Subcutaneous abdominal adipose tissue (tissue), 5 donors: ENCODE data around the gene GAS5.
A peak's percentile ranks its signal among the peaks of the same experiment; 100 is the strongest.
"Not testable (repeated sequence)": the region's sequence is repeated elsewhere in the genome, so short reads cannot be mapped to it uniquely, and the experiment has no call there.

Experiments
- H3K27ac ChIP-seq: one replicate; pipeline ENCODE4 v1.7.0; 2013; ENCODE audit warnings: low read depth, mild to moderate bottlenecking, inconsistent platforms, low read length, moderate library complexity
- H3K27me3 ChIP-seq, 5 donors: one replicate each; pipeline ENCODE4 v1.7.0; 2013; ENCODE audit warnings: low read length in 5 of 5, inconsistent platforms in 1 of 5; ENCODE audit not compliant: control insufficient read depth in 5 of 5, insufficient read depth in 4 of 5
- H3K36me3 ChIP-seq, 5 donors: one replicate each; pipeline ENCODE4 v1.7.0; 2013; ENCODE audit warnings: low read length in 5 of 5; ENCODE audit not compliant: control insufficient read depth in 5 of 5, insufficient read depth in 5 of 5
- H3K4me1 ChIP-seq, 5 donors: one replicate each; pipeline ENCODE4 v1.7.0; 2013; ENCODE audit warnings: low read length in 5 of 5, mild to moderate bottlenecking in 3 of 5, moderate library complexity in 1 of 5; ENCODE audit not compliant: control insufficient read depth in 5 of 5, insufficient read depth in 5 of 5
- H3K4me3 ChIP-seq, 5 donors: one replicate each; pipeline ENCODE4 v1.7.0; 2013; ENCODE audit warnings: low read length in 5 of 5, low read depth in 1 of 5
- H3K9ac ChIP-seq, 5 donors: one replicate each; pipeline ENCODE4 v1.7.0; 2013; ENCODE audit warnings: low read length in 5 of 5, mild to moderate bottlenecking in 4 of 5, moderate library complexity in 3 of 5
- H3K9me3 ChIP-seq, 5 donors: one replicate each; pipeline ENCODE4 v1.7.0; 2013; ENCODE audit warnings: low read length in 5 of 5; ENCODE audit not compliant: control insufficient read depth in 5 of 5
- donor health status: healthy.
- donor health status: healthy.
- donor health status: healthy.
- donor health status: healthy.
- donor health status: healthy.

GAS5 gene

GRCh38 chr1:173863224-173864161 lies 4.3 kb downstream of the GAS5 start:
- H3K27ac ChIP-seq, result peak overlapping the region; percentile 1
- H3K4me3 ChIP-seq, result no peak overlapping the region
- peaks cover 0 to 41% (median 32%) of the 10 kb centered on the region in 5 donors for H3K4me1 ChIP-seq
- no peaks in the 10 kb centered on the region for H3K9me3 ChIP-seq
- peaks cover 38 to 66% (median 45%) of the 10 kb centered on the region in 5 donors for H3K36me3 ChIP-seq
- no peaks in the 10 kb centered on the region for H3K27me3 ChIP-seq
- H3K9ac ChIP-seq, result no peak overlapping the region

GRCh38 chr1:173862769-173863223 lies 5.0 kb downstream of the GAS5 start:
- peak overlapping the region; percentile 1 for H3K27ac ChIP-seq
- H3K4me1 ChIP-seq, result peaks cover 0 to 41% (median 32%) of the 10 kb centered on the region in 5 donors
- H3K9me3 ChIP-seq, result no peaks in the 10 kb centered on the region
- H3K9ac ChIP-seq, result no peak overlapping the region
- peaks cover 43 to 72% (median 49%) of the 10 kb centered on the region in 5 donors for H3K36me3 ChIP-seq
- no peak overlapping the region for H3K4me3 ChIP-seq
- H3K27me3 ChIP-seq, result no peaks in the 10 kb centered on the region

- not testable (repeated sequence) for H3K9me3 ChIP-seq, H3K4me3 ChIP-seq, H3K9ac ChIP-seq, H3K27me3 ChIP-seq, H3K27ac ChIP-seq
- peaks cover 48 to 77% (median 54%) of the 10 kb centered on the region in 5 donors for H3K36me3 ChIP-seq
- H3K4me1 ChIP-seq, result peaks cover 0 to 39% (median 28%) of the 10 kb centered on the region in 5 donors
Observed at GRCh38 chr1:173862146-173862768, 5.5 kb downstream of the GAS5 start.

- Histone ChIP-seq H3K36me3 (peaks cover 51 to 82% (median 59%) of the 10 kb centered on the region in 5 donors), H3K4me1 (peaks cover 0 to 34% (median 23%) of the 10 kb centered on the region in 5 donors), H3K9ac (no peak overlapping the region), H3K27ac (no peak overlapping the region), H3K4me3 (no peak overlapping the region), H3K27me3 (no peaks in the 10 kb centered on the region), H3K9me3 (no peaks in the 10 kb centered on the region)
Observed at GRCh38 chr1:173861731-173862145, 6.1 kb downstream of the GAS5 start.

GRCh38 chr1:173860065-173860464 lies 7.7 kb downstream of the GAS5 start:
- Histone ChIP-seq H3K36me3 (peaks cover 41 to 76% (median 53%) of the 10 kb centered on the region in 5 donors), H3K4me1 (peaks cover 0 to 17% (median 7%) of the 10 kb centered on the region in 5 donors), H3K27ac (no peak overlapping the region), H3K27me3 (no peaks in the 10 kb centered on the region), H3K9me3 (no peaks in the 10 kb centered on the region), H3K4me3 (no peak overlapping the region), H3K9ac (no peak overlapping the region)

- not testable (repeated sequence) for H3K4me3 ChIP-seq, H3K27ac ChIP-seq, H3K27me3 ChIP-seq, H3K9me3 ChIP-seq, H3K9ac ChIP-seq
- peaks cover 0 to 15% (median 3%) of the 10 kb centered on the region in 5 donors for H3K4me1 ChIP-seq
- H3K36me3 ChIP-seq, result peaks cover 37 to 71% (median 48%) of the 10 kb centered on the region in 5 donors
Observed at GRCh38 chr1:173859547-173859946, 8.2 kb downstream of the GAS5 start.

- Histone ChIP-seq H3K36me3 (peaks cover 27 to 65% (median 37%) of the 10 kb centered on the region in 5 donors), H3K27me3 (no peaks in the 10 kb centered on the region), H3K27ac (no peak overlapping the region)
Observed at GRCh38 chr1:173857363-173857917, 10.3 kb downstream of the GAS5 start.

GRCh38 chr1:173856903-173857302 lies 10.9 kb downstream of the GAS5 start:
- Histone ChIP-seq H3K36me3 (peaks cover 26 to 60% (median 40%) of the 10 kb centered on the region in 5 donors), H3K9ac (no peak overlapping the region), H3K27ac (no peak overlapping the region)

More at GRCh38 chr1:173857363-173857917, 10.3 kb downstream of the GAS5 start:
- no peaks in the 10 kb centered on the region for H3K9me3 ChIP-seq
- no peak overlapping the region for H3K9ac ChIP-seq
- no peak overlapping the region for H3K4me3 ChIP-seq
- H3K4me1 ChIP-seq, result peaks cover 0 to 7% (median 3%) of the 10 kb centered on the region in 5 donors

GRCh38 chr1:173856014-173856413 lies 11.8 kb downstream of the GAS5 start:
- no peak overlapping the region for H3K27ac ChIP-seq
- no peak overlapping the region for H3K9ac ChIP-seq
- H3K9me3 ChIP-seq, result no peaks in the 10 kb centered on the region
- peaks cover 0 to 7% (median 3%) of the 10 kb centered on the region in 5 donors for H3K4me1 ChIP-seq
- H3K36me3 ChIP-seq, result peaks cover 28 to 55% (median 42%) of the 10 kb centered on the region in 5 donors
- H3K27me3 ChIP-seq, result no peaks in the 10 kb centered on the region
- H3K4me3 ChIP-seq, result no peak overlapping the region

More at GRCh38 chr1:173856903-173857302, 10.9 kb downstream of the GAS5 start:
- no peaks in the 10 kb centered on the region for H3K9me3 ChIP-seq
- peaks cover 0 to 7% (median 3%) of the 10 kb centered on the region in 5 donors for H3K4me1 ChIP-seq
- H3K4me3 ChIP-seq, result no peak overlapping the region
- H3K27me3 ChIP-seq, result no peaks in the 10 kb centered on the region
